Effector memory CD4-positive, alpha-beta T cell (primary cell): ENCODE data around the gene SERPINA5.

ENCODE experiments used
- DNase-seq, 3 donors: peaks; one replicate each; pipeline ENCODE4 v3.0.0-alpha.2; 2020
- H3K27ac ChIP-seq: 2 replicates; pipeline ENCODE4 v1.7.0; 2013; ENCODE audit warnings: mild to moderate bottlenecking, low read length, moderate library complexity; ENCODE audit not compliant: insufficient read depth, poor library complexity, severe bottlenecking
- H3K27me3 ChIP-seq: replicated peaks from 2 replicates; pipeline ENCODE4 v1.7.0; 2013; ENCODE audit warnings: mild to moderate bottlenecking, low read length; ENCODE audit not compliant: insufficient read depth, control insufficient read depth, poor library complexity, severe bottlenecking
- H3K36me3 ChIP-seq: 2 replicates; pipeline ENCODE4 v1.7.0; 2013; ENCODE audit warnings: mild to moderate bottlenecking, low read length, moderate library complexity; ENCODE audit not compliant: control insufficient read depth, insufficient read depth
- H3K4me1 ChIP-seq: 2 replicates; pipeline ENCODE4 v1.7.0; 2013; ENCODE audit warnings: low read length, mild to moderate bottlenecking; ENCODE audit not compliant: control insufficient read depth, insufficient read depth, poor library complexity, severe bottlenecking
- H3K4me3 ChIP-seq: 2 replicates; pipeline ENCODE4 v1.7.0; 2013; ENCODE audit warnings: low read length, low read depth, mild to moderate bottlenecking; ENCODE audit not compliant: insufficient read depth, poor library complexity, severe bottlenecking
- H3K9me3 ChIP-seq: 2 replicates; pipeline ENCODE4 v1.7.0; 2013; ENCODE audit warnings: mild to moderate bottlenecking, low read length, moderate library complexity; ENCODE audit not compliant: control insufficient read depth

Gene SERPINA5

GRCh38 chr14:94562022-94562421 lies 19.2 kb upstream of the SERPINA5 start:
- H3K4me1 ChIP-seq = no peaks in the 10 kb centered on the region
- no peaks in the 10 kb centered on the region for H3K36me3 ChIP-seq
- H3K27me3 ChIP-seq = no peaks in the 10 kb centered on the region
- H3K4me3 ChIP-seq = no peak overlapping the region
- no peak overlapping the region for H3K27ac ChIP-seq
- H3K9me3 ChIP-seq = no peaks in the 10 kb centered on the region
- no peak for DNase-seq

- no peaks in the 10 kb centered on the region for H3K36me3 ChIP-seq
- H3K4me1 ChIP-seq = no peaks in the 10 kb centered on the region
- no peak overlapping the region for H3K4me3 ChIP-seq
- H3K27ac ChIP-seq = no peak overlapping the region
- H3K9me3 ChIP-seq = no peaks in the 10 kb centered on the region
- H3K27me3 ChIP-seq = no peaks in the 10 kb centered on the region
- no peak for DNase-seq
These were observed 18.0 kb upstream of the SERPINA5 start for GRCh38 chr14:94562941-94563883.

GRCh38 chr14:94564381-94564780 lies 16.8 kb upstream of the SERPINA5 start:
- Histone ChIP-seq H3K4me1 (no peaks in the 10 kb centered on the region), H3K9me3 (no peaks in the 10 kb centered on the region), H3K4me3 (no peak overlapping the region), H3K36me3 (no peaks in the 10 kb centered on the region), H3K27me3 (no peaks in the 10 kb centered on the region), H3K27ac (no peak overlapping the region)
- DNase-seq = no peak

- Histone ChIP-seq H3K36me3 (no peaks in the 10 kb centered on the region), H3K27me3 (no peaks in the 10 kb centered on the region), H3K27ac (no peak overlapping the region), H3K4me1 (no peaks in the 10 kb centered on the region), H3K9me3 (no peaks in the 10 kb centered on the region), H3K4me3 (no peak overlapping the region)
- DNase-seq = no peak
These were observed 13.0 kb upstream of the SERPINA5 start for GRCh38 chr14:94568186-94568585.

- H3K36me3 ChIP-seq = no peaks in the 10 kb centered on the region
- no peaks in the 10 kb centered on the region for H3K27me3 ChIP-seq
- no peak overlapping the region for H3K27ac ChIP-seq
- no peaks in the 10 kb centered on the region for H3K9me3 ChIP-seq
- H3K4me3 ChIP-seq = no peak overlapping the region
- DNase-seq = no peak
- no peaks in the 10 kb centered on the region for H3K4me1 ChIP-seq
These were observed 11.7 kb upstream of the SERPINA5 start for GRCh38 chr14:94569381-94570001.

GRCh38 chr14:94570002-94570400 lies 11.2 kb upstream of the SERPINA5 start:
- no peak for DNase-seq
- Histone ChIP-seq H3K4me1 (no peaks in the 10 kb centered on the region), H3K4me3 (no peak overlapping the region), H3K9me3 (no peaks in the 10 kb centered on the region), H3K27me3 (no peaks in the 10 kb centered on the region), H3K27ac (no peak overlapping the region), H3K36me3 (no peaks in the 10 kb centered on the region)

- H3K36me3 ChIP-seq = no peaks in the 10 kb centered on the region
- no peak for DNase-seq
- no peak overlapping the region for H3K27ac ChIP-seq
These were observed 10.8 kb upstream of the SERPINA5 start for GRCh38 chr14:94570440-94570839.

GRCh38 chr14:94571395-94571794 lies 9.8 kb upstream of the SERPINA5 start:
- H3K9me3 ChIP-seq = no peaks in the 10 kb centered on the region
- no peaks in the 10 kb centered on the region for H3K36me3 ChIP-seq
- no peak overlapping the region for H3K4me3 ChIP-seq
- no peaks in the 10 kb centered on the region for H3K27me3 ChIP-seq
- no peak for DNase-seq
- no peaks in the 10 kb centered on the region for H3K4me1 ChIP-seq
- no peak overlapping the region for H3K27ac ChIP-seq

More at GRCh38 chr14:94570440-94570839, 10.8 kb upstream of the SERPINA5 start:
- no peaks in the 10 kb centered on the region for H3K9me3 ChIP-seq
- H3K4me1 ChIP-seq = no peaks in the 10 kb centered on the region
- no peak overlapping the region for H3K4me3 ChIP-seq
- H3K27me3 ChIP-seq = no peaks in the 10 kb centered on the region

GRCh38 chr14:94571950-94572349 lies 9.3 kb upstream of the SERPINA5 start:
- Histone ChIP-seq H3K4me1 (no peaks in the 10 kb centered on the region), H3K36me3 (no peaks in the 10 kb centered on the region), H3K9me3 (no peaks in the 10 kb centered on the region), H3K4me3 (no peak overlapping the region), H3K27me3 (no peaks in the 10 kb centered on the region), H3K27ac (no peak overlapping the region)
- no peak for DNase-seq

GRCh38 chr14:94572637-94573303 lies 8.5 kb upstream of the SERPINA5 start:
- Histone ChIP-seq H3K27me3 (no peaks in the 10 kb centered on the region), H3K36me3 (no peaks in the 10 kb centered on the region), H3K9me3 (no peaks in the 10 kb centered on the region), H3K27ac (no peak overlapping the region), H3K4me1 (no peaks in the 10 kb centered on the region), H3K4me3 (no peak overlapping the region)
- no peak for DNase-seq
